NT2/D1 (cell line): ENCODE results near the gene AGR3.

ENCODE experiments used
- DNase-seq: peaks from one replicate; pipeline ENCODE4 v3.0.0-alpha.2; 2011; ENCODE audit warnings: low read depth, low spot score
- H3K27me3 ChIP-seq: 2 replicates; pipeline ENCODE4 v1.6.0; 2011; ENCODE audit warnings: mild to moderate bottlenecking; ENCODE audit not compliant: insufficient read length, insufficient read depth
- H3K36me3 ChIP-seq: 2 replicates; pipeline ENCODE4 v1.6.1; 2011; ENCODE audit warnings: mild to moderate bottlenecking, low read length, mixed read lengths; ENCODE audit not compliant: insufficient read depth, insufficient read length
- H3K4me1 ChIP-seq: 2 replicates; pipeline ENCODE4 v1.5.1; 2011; ENCODE audit not compliant: insufficient read depth, insufficient read length
- H3K4me3 ChIP-seq: 2 replicates; pipeline ENCODE4 v1.5.1; 2011; ENCODE audit warnings: low read depth; ENCODE audit not compliant: insufficient read length
- H3K9ac ChIP-seq: 2 replicates; pipeline ENCODE4 v1.6.0; 2011; ENCODE audit warnings: low read depth; ENCODE audit not compliant: insufficient read length
- H3K9me3 ChIP-seq: 2 replicates; pipeline ENCODE4 v1.5.1; 2011; ENCODE audit warnings: mild to moderate bottlenecking, low read length; ENCODE audit not compliant: insufficient read depth
- SUZ12 ChIP-seq: IDR thresholded peaks from 2 replicates; pipeline ENCODE4 v1.6.1; 2011; ENCODE audit not compliant: insufficient read length, insufficient read depth; ENCODE audit errors: extremely low read depth
- YY1 ChIP-seq: IDR thresholded peaks from 2 replicates; pipeline ENCODE4 v1.6.1; 2011; ENCODE audit not compliant: insufficient read length, insufficient read depth
- ZNF274 ChIP-seq: IDR thresholded peaks from 2 replicates; pipeline ENCODE4 v1.6.1; 2011; ENCODE audit warnings: mild to moderate bottlenecking, low read depth, low read length

Gene AGR3

DNA sequence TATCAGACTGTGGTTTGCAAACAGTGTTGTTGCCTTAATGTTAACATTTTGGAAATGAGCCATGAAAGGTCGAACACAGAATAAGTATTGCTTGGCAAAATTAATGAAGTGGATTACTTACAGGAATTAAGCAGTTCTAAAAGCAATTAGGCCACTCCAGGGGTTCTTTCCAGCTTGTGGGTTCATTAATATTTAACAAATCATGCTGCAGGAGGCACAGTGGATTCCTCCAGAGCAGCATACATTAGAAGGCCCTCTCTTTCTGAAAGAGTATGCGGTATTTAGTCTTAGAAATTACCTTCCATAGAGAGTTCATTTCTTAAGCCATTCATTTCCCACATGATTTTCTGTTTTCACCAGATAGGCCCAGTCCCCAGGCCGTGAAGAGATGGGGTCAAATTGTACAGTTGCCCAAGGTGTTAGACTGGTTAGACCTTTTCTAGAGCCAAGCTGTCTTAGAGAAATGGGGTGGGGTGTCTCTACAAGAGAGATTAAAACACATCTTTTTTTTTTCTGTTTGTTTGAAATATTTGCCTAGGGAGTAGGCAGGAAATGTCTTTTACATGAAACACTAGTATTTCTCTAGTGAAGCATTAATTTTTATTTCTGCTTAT, 40.0 kb upstream of the AGR3 start:
- TF ChIP-seq ZNF274 (no peak), YY1 (no peak), SUZ12 (no peak)
- no peaks in the 10 kb centered on the region for H3K36me3 ChIP-seq
- no peaks in the 10 kb centered on the region for H3K9me3 ChIP-seq
- H3K27me3 ChIP-seq, result no peaks in the 10 kb centered on the region
- no peak for DNase-seq
- no peak overlapping the region for H3K9ac ChIP-seq
- H3K4me3 ChIP-seq, result no peak overlapping the region
- no peaks in the 10 kb centered on the region for H3K4me1 ChIP-seq

- Histone ChIP-seq H3K27me3 (no peaks in the 10 kb centered on the region), H3K4me3 (no peak overlapping the region), H3K4me1 (no peaks in the 10 kb centered on the region), H3K9me3 (no peaks in the 10 kb centered on the region), H3K9ac (no peak overlapping the region), H3K36me3 (no peaks in the 10 kb centered on the region)
- DNase-seq, result no peak
- TF ChIP-seq ZNF274, result no peak
- no peak for TF ChIP-seq YY1
- TF ChIP-seq SUZ12, result no peak
Observed at GRCh38 chr7:16921151-16921550, 39.4 kb upstream of the AGR3 start.

DNA sequence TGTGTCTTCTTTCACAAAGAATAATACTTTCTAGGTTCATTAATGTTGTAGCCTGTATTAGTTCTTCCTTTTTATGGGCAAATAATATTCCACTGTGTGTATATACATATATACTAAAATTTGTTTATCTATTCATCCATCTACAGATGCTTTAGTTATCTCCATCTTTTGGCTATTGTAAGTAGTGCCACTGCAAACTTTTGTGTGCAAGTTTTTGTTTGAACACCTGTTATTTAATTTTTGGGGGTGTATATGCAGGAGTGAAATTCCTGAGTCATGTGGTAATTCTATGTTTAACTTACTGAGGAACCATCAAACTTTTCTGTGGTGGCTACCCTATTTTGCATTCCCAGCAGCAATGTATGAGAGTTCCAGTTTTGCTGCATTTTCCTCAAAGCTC, 37.7 kb upstream of the AGR3 start:
- no peak for TF ChIP-seq ZNF274
- Histone ChIP-seq H3K36me3 (no peaks in the 10 kb centered on the region), H3K9me3 (no peaks in the 10 kb centered on the region), H3K4me3 (no peak overlapping the region), H3K4me1 (no peaks in the 10 kb centered on the region), H3K9ac (no peak overlapping the region), H3K27me3 (no peaks in the 10 kb centered on the region)
- DNase-seq, result no peak

DNA sequence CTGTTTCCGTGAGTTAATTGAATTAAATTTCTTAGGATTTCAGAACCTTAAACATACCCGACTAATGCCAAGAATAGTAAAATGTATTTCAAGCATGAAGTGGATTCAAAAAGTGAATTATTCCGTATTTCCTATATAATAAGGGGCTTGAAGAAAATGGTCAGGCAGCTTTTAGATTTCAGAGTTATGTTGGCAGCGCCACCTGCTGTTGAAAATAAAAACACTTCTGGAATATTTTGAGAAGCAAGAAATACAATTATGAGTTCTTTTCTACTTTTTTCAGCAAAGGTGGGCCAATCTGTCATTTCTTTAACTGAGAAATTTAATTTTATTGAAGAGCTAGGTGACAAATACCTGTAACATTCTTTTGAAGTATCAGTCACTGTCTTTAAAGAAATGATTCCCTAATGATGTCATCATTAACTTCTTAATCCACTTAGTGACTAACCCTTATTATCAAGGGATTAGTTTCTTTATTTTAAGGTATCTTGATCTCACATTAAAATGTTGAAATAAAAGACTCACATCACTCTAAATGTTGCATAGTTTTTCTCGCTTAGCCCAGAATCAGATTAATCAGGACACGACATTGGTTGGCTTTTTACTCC, 36.6 kb upstream of the AGR3 start:
- DNase-seq, result peak; percentile 48
- H3K9ac ChIP-seq, result no peak overlapping the region

GRCh38 chr7:16916738-16917137, 35.0 kb upstream of the AGR3 start:
- DNase-seq, result no peak
- Histone ChIP-seq H3K9me3 (no peaks in the 10 kb centered on the region), H3K4me1 (no peaks in the 10 kb centered on the region), H3K9ac (no peak overlapping the region), H3K36me3 (no peaks in the 10 kb centered on the region), H3K4me3 (no peak overlapping the region), H3K27me3 (no peaks in the 10 kb centered on the region)
- no peak for TF ChIP-seq YY1
- TF ChIP-seq ZNF274, result no peak
- no peak for TF ChIP-seq SUZ12

More for the DNA sequence above, 36.6 kb upstream of the AGR3 start:
- no peaks in the 10 kb centered on the region for H3K27me3 ChIP-seq
- no peaks in the 10 kb centered on the region for H3K4me1 ChIP-seq
- H3K36me3 ChIP-seq, result no peaks in the 10 kb centered on the region
- no peak for TF ChIP-seq YY1
- no peak for TF ChIP-seq SUZ12
- no peak for TF ChIP-seq ZNF274
- H3K9me3 ChIP-seq, result no peaks in the 10 kb centered on the region
- no peak overlapping the region for H3K4me3 ChIP-seq

DNA sequence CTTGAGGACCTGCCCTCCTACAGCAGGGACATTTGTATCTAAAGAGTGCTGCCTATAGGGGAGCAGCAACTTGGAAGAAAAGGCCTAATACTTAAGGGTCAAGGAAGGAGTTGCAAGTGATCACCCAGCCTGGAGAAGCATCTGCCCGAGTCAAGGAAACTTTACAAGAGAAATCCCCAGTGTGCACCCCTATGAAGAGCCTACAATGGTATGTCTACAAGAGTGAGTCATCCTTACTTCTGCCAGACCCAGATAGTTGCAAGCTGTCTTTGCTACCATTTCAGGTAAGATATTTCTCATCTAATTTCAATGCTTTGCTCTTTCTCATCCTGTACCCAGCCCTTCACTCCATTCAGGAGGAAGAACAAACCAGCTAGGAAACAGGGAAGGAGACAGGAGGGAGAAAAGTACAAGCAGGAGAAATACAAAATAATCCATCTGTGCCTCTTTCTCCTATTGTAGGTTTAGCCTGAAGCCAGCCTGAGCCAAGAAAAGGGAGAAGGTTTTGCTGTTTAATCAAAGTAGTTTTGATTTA, 34.4 kb upstream of the AGR3 start:
- H3K36me3 ChIP-seq, result no peaks in the 10 kb centered on the region
- no peaks in the 10 kb centered on the region for H3K27me3 ChIP-seq
- H3K4me3 ChIP-seq, result no peak overlapping the region
- TF ChIP-seq YY1 (no peak), ZNF274 (no peak), SUZ12 (no peak)
- H3K9ac ChIP-seq, result no peak overlapping the region
- H3K4me1 ChIP-seq, result no peaks in the 10 kb centered on the region
- no peak for DNase-seq
- H3K9me3 ChIP-seq, result no peaks in the 10 kb centered on the region

DNA sequence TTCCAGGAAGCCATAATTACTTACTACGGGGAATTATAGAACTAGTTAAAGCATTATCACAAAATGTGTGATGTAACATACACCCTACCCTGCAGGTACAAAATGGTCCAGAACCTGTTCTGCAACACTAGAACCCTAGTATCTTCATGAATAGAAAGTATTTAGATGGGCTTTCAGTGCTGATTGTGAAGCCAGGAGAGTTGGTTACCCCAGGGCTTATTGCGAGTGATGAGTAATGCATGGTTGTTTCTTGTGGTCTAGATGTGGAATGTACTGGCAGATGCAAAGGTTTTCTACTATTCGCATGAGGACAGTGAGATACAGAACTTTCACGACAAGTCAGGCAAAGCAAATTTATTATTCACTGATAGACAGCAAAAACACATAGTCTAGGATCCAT, 33.6 kb upstream of the AGR3 start:
- DNase-seq, result no peak
- no peak for TF ChIP-seq ZNF274
- TF ChIP-seq YY1, result no peak
- TF ChIP-seq SUZ12, result no peak
- no peaks in the 10 kb centered on the region for H3K36me3 ChIP-seq
- H3K9me3 ChIP-seq, result no peaks in the 10 kb centered on the region
- H3K9ac ChIP-seq, result no peak overlapping the region
- no peak overlapping the region for H3K4me3 ChIP-seq
- no peaks in the 10 kb centered on the region for H3K4me1 ChIP-seq
- H3K27me3 ChIP-seq, result no peaks in the 10 kb centered on the region

GRCh38 chr7:16914771-16915170, 33.0 kb upstream of the AGR3 start:
- Histone ChIP-seq H3K9me3 (no peaks in the 10 kb centered on the region), H3K36me3 (no peaks in the 10 kb centered on the region), H3K4me3 (no peak overlapping the region), H3K27me3 (no peaks in the 10 kb centered on the region), H3K9ac (no peak overlapping the region), H3K4me1 (no peaks in the 10 kb centered on the region)
- DNase-seq, result no peak
- TF ChIP-seq ZNF274 (no peak), SUZ12 (no peak), YY1 (no peak)
